Stomach smooth muscle (tissue), 2 donors: ENCODE results near the gene TRPV5.
"Not testable (repeated sequence)": the region's sequence is repeated elsewhere in the genome, so short reads cannot be mapped to it uniquely, and the experiment has no call there.

ENCODE experiments used
- H3K27ac ChIP-seq: one replicate; pipeline ENCODE4 v1.7.0; 2013; ENCODE audit warnings: mild to moderate bottlenecking, low read length, inconsistent platforms
- H3K27me3 ChIP-seq, 2 donors: one replicate each; pipeline ENCODE4 v1.7.0; 2013; ENCODE audit warnings: low read length in 2 of 2; ENCODE audit not compliant: insufficient read depth in 2 of 2, control insufficient read depth in 1 of 2
- H3K36me3 ChIP-seq, 2 donors: one replicate each; pipeline ENCODE4 v1.7.0; 2013; ENCODE audit warnings: low read length in 2 of 2; ENCODE audit not compliant: control insufficient read depth in 2 of 2, insufficient read depth in 2 of 2
- H3K4me1 ChIP-seq: one replicate; pipeline ENCODE4 v1.7.0; 2013; ENCODE audit warnings: low read length; ENCODE audit not compliant: control insufficient read depth, insufficient read depth
- H3K4me3 ChIP-seq, 2 donors: one replicate each; pipeline ENCODE4 v1.7.0; 2013; ENCODE audit warnings: low read length in 2 of 2
- H3K9ac ChIP-seq, 2 donors: one replicate each; pipeline ENCODE4 v1.7.0; 2013; ENCODE audit warnings: low read length in 2 of 2, mild to moderate bottlenecking in 1 of 2
- H3K9me3 ChIP-seq, 2 donors: one replicate each; pipeline ENCODE4 v1.7.0; 2013; ENCODE audit warnings: low read length in 2 of 2; ENCODE audit not compliant: control insufficient read depth in 2 of 2
- donor health status: healthy.
- donor health status: Pancreatic carcinoma.

The TRPV5 gene

GRCh38 chr7:142933624-142934023 lies at the start of gene TRPV5:
Gene TRPV5, minus strand, starts transcription at chr7:142933746. Its CDS starts 287 bp downstream, at chr7:142933459.
- no peak within 1 kb of the TSS for H3K27ac ChIP-seq

GRCh38 chr7:142978402-142978801 lies 44.9 kb upstream of the TRPV5 start:
- not testable (repeated sequence) for H3K36me3 ChIP-seq, H3K4me1 ChIP-seq, H3K27me3 ChIP-seq, H3K9ac ChIP-seq, H3K9me3 ChIP-seq, H3K27ac ChIP-seq, H3K4me3 ChIP-seq

More at GRCh38 chr7:142933624-142934023, at the start of gene TRPV5:
- no peak within 1 kb of the TSS for H3K4me3 ChIP-seq
- no peaks in the 10 kb centered on the region for H3K9me3 ChIP-seq
- no peaks in the 10 kb centered on the region for H3K36me3 ChIP-seq
- no peak within 1 kb of the TSS for H3K9ac ChIP-seq
- H3K27me3 ChIP-seq = no peaks in the 10 kb centered on the region
- H3K4me1 ChIP-seq = no peaks in the 10 kb centered on the region

GRCh38 chr7:142974626-142975025 lies 41.1 kb upstream of the TRPV5 start:
- H3K9ac ChIP-seq = no peak overlapping the region
- no peaks in the 10 kb centered on the region for H3K4me1 ChIP-seq
- no peak overlapping the region for H3K27ac ChIP-seq
- H3K36me3 ChIP-seq = no peaks in the 10 kb centered on the region
- H3K4me3 ChIP-seq = no peak overlapping the region
- H3K9me3 ChIP-seq = peaks cover 0 to 3% of the 10 kb centered on the region in 2 donors
- H3K27me3 ChIP-seq = peaks cover 0 to 2% of the 10 kb centered on the region in 2 donors

DNA sequence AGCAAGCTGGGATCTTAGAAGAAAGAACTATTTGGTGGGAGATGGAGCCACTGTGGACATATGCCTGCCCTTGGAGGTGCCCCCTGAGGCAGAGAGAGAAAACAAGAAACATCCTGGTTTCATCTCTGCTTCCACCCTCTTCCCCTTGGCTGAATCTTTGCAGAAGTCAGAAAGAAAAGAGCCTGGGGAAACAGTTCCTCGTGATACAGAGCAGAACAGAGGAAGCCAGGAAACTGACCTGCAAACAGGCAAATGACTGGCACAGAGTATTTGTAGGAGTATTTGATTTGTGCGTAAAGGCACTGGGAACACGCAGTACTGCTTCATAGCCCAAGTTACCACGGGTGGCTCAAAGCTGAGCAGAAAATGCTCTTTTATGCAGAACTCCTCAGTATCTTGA lies 35.6 kb upstream of the TRPV5 start:
- no peak overlapping the region for H3K4me3 ChIP-seq
- H3K4me1 ChIP-seq = no peaks in the 10 kb centered on the region
- H3K9ac ChIP-seq = no peak overlapping the region
- H3K36me3 ChIP-seq = no peaks in the 10 kb centered on the region
- no peak overlapping the region for H3K27ac ChIP-seq
- peaks cover 0 to 2% of the 10 kb centered on the region in 2 donors for H3K27me3 ChIP-seq
- no peaks in the 10 kb centered on the region for H3K9me3 ChIP-seq

- Histone ChIP-seq H3K36me3 (no peaks in the 10 kb centered on the region), H3K4me1 (no peaks in the 10 kb centered on the region), H3K4me3 (no peak overlapping the region), H3K9me3 (no peaks in the 10 kb centered on the region), H3K9ac (no peak overlapping the region), H3K27me3 (peaks cover 0 to 2% of the 10 kb centered on the region in 2 donors), H3K27ac (no peak overlapping the region)
Measured at GRCh38 chr7:142968229-142968628, 34.7 kb upstream of the TRPV5 start.

DNA sequence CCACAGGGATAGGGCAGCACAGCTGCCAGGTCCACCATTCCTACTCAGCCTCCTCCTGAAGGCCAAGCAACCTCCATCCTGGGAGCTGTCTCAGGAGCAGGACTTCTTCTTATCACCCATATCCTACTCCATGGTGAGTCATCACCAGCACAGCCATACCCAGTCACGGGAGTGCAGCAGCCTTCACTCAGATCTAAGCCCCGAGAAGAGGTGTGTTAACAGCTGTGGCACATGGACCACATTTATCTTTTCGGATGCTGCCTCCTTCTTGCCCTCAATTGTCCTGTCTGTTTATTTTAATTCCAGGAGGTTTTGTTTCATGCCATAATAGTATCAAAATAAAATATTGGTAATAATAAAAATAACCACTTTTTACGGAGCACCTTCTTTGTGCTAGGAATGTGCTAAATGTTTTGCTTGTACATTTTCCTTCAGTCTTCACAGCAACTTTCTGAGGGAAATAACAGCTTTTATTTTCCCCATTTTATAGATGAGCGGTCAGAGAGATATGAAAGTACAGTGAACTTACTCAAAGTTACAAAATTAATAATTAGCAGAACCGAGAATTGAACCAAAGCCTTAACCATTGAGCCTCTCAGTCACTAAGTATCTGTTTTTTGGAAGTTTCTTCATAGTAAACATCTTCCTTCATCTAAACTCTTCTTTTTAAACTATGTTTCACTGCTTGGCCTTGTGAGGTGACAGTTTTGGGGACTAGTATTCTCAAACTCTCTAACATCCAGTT lies 31.1 kb upstream of the TRPV5 start:
- no peaks in the 10 kb centered on the region for H3K36me3 ChIP-seq
- H3K27me3 ChIP-seq = no peaks in the 10 kb centered on the region
- no peaks in the 10 kb centered on the region for H3K9me3 ChIP-seq
- H3K4me1 ChIP-seq = no peaks in the 10 kb centered on the region
- H3K4me3 ChIP-seq = no peak overlapping the region
- no peak overlapping the region for H3K27ac ChIP-seq
- no peak overlapping the region for H3K9ac ChIP-seq

DNA sequence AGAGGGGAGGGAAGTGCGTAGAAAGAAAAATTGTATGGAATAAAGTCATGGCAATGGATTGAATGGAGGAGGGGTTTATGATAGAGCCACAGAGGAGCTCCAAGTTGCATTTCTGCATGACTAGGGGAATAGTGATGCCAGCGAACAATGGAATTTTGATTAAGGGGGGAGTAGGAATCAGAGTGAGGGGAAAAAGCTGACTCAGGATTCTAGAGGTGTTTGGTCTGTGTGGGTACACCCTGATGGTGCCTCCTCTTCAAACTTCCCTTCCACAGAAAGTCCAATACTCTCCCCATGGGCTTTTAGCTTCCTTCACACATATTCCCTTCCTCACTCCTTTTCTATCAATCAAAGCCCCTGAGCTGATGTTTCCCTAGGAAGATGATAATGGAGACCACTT lies 30.4 kb upstream of the TRPV5 start:
- no peaks in the 10 kb centered on the region for H3K4me1 ChIP-seq
- H3K36me3 ChIP-seq = no peaks in the 10 kb centered on the region
- no peak overlapping the region for H3K4me3 ChIP-seq
- H3K9me3 ChIP-seq = no peaks in the 10 kb centered on the region
- H3K9ac ChIP-seq = no peak overlapping the region
- no peaks in the 10 kb centered on the region for H3K27me3 ChIP-seq
- no peak overlapping the region for H3K27ac ChIP-seq

DNA sequence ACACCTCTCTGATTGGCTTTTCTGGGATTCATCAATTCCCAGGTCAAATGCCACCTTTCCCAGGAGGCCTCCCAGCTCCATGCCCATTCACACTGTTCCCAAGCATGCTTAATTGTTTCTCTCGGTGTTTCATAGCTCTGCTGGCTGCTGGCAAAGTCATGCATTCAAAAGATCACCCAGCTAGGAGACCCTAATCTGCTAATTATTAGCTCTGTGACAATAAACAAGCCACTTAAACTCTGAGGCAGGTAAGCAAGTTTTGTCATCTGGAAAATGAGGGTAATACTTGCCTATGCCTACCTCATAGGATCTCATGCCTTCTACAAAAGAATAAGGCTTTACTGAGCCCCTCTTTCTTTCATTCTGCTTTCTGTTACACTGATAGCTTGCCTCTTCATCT lies 29.4 kb upstream of the TRPV5 start:
- H3K4me3 ChIP-seq = no peak overlapping the region
- H3K36me3 ChIP-seq = no peaks in the 10 kb centered on the region
- no peaks in the 10 kb centered on the region for H3K27me3 ChIP-seq
- no peaks in the 10 kb centered on the region for H3K9me3 ChIP-seq
- H3K9ac ChIP-seq = no peak overlapping the region
- H3K27ac ChIP-seq = no peak overlapping the region
- no peaks in the 10 kb centered on the region for H3K4me1 ChIP-seq

- no peak within 1 kb of the TSS for H3K27ac ChIP-seq
- H3K4me3 ChIP-seq = no peak within 1 kb of the TSS
- no peaks in the 10 kb centered on the region for H3K9me3 ChIP-seq
- H3K27me3 ChIP-seq = no peaks in the 10 kb centered on the region
- no peak within 1 kb of the TSS for H3K9ac ChIP-seq
- H3K36me3 ChIP-seq = no peaks in the 10 kb centered on the region
- no peaks in the 10 kb centered on the region for H3K4me1 ChIP-seq
Measured at GRCh38 chr7:142961973-142962926, 28.7 kb upstream of the TRPV5 start, which contains the start of gene KEL. Gene KEL, minus strand, starts transcription at chr7:142962363. Its CDS starts 157 bp downstream, at chr7:142962206.

GRCh38 chr7:142961595-142961972 lies 28.0 kb upstream of the TRPV5 start:
- Histone ChIP-seq H3K36me3 (no peaks in the 10 kb centered on the region), H3K9me3 (no peaks in the 10 kb centered on the region), H3K9ac (no peak overlapping the region), H3K27me3 (no peaks in the 10 kb centered on the region), H3K27ac (no peak overlapping the region), H3K4me3 (no peak overlapping the region), H3K4me1 (no peaks in the 10 kb centered on the region)
